GM23338 (cell line): ENCODE results near the gene ZGLP1. TPM values are rescaled to one million over a fixed set of nuclear protein-coding genes. Genes with fewer than 3 reads are reported as not detected.

Experiments used
- ATAC-seq: fragments of 200-7000 bp; cut with Tn5 transposase; 3 replicates; pipeline ENCODE4 v1.9.1; 2020
- DNase-seq: peaks from one replicate; pipeline ENCODE4 v3.0.0-alpha.2; 2015; ENCODE audit warnings: low spot score
- H2AFZ ChIP-seq: fragments of 200-600 bp; sonication (generic); 2 replicates; pipeline ENCODE4 v1.8.0; 2016; ENCODE audit warnings: antibody characterized with exemption, mild to moderate bottlenecking, moderate library complexity
- H3F3A ChIP-seq: fragments of 200-600 bp; sonication (generic); replicated peaks from 2 replicates; pipeline ENCODE4 v1.8.0; 2017; ENCODE audit warnings: antibody characterized with exemption, mixed run types, low read depth
- H3K27ac ChIP-seq: fragments of 200-600 bp; sonication (generic); 2 replicates; pipeline ENCODE4 v1.6.1; 2016; ENCODE audit warnings: low read depth
- H3K27me3 ChIP-seq: fragments of 200-600 bp; sonication (generic); 2 replicates; pipeline ENCODE4 v1.8.0; 2016; ENCODE audit warnings: mild to moderate bottlenecking, mixed run types, moderate library complexity; ENCODE audit not compliant: insufficient read depth
- H3K36me3 ChIP-seq: fragments of 200-600 bp; sonication (generic); 2 replicates; pipeline ENCODE4 v1.8.0; 2016; ENCODE audit warnings: mild to moderate bottlenecking; ENCODE audit not compliant: insufficient read depth
- H3K4me1 ChIP-seq: fragments of 200-600 bp; sonication (generic); 2 replicates; pipeline ENCODE4 v1.8.0; 2016; ENCODE audit warnings: mild to moderate bottlenecking, moderate library complexity; ENCODE audit not compliant: insufficient read depth
- H3K4me2 ChIP-seq: fragments of 200-600 bp; sonication (generic); 2 replicates; pipeline ENCODE4 v1.7.1; 2017; ENCODE audit warnings: mixed run types
- H3K4me3 ChIP-seq: fragments of 200-600 bp; sonication (generic); 2 replicates; pipeline ENCODE4 v1.6.1; 2016; ENCODE audit warnings: mixed run types
- H3K79me2 ChIP-seq: fragments of 200-600 bp; sonication (generic); replicated peaks from 2 replicates; pipeline ENCODE4 v1.8.0; 2017; ENCODE audit warnings: mild to moderate bottlenecking; ENCODE audit not compliant: insufficient read depth
- H3K9me2 ChIP-seq: fragments of 200-600 bp; sonication (generic); 2 replicates; pipeline ENCODE4 v1.8.0; 2017; ENCODE audit not compliant: insufficient read depth
- H4K20me1 ChIP-seq: fragments of 200-600 bp; sonication (generic); replicated peaks from 2 replicates; pipeline ENCODE4 v1.8.0; 2017; ENCODE audit warnings: mild to moderate bottlenecking; ENCODE audit not compliant: insufficient read depth
- H3K27ac Mint-ChIP-seq: 2 replicates; pipeline ENCODE4 v1.8.0; 2020; ENCODE audit warnings: inconsistent platforms, mild to moderate bottlenecking, moderate library complexity, mixed read lengths
- H3K27me3 Mint-ChIP-seq: 3 replicates; pipeline ENCODE4 v1.8.0; 2022; ENCODE audit warnings: low read depth, mild to moderate bottlenecking, moderate library complexity, mixed read lengths, inconsistent platforms; ENCODE audit not compliant: insufficient read depth, poor library complexity
- H3K36me3 Mint-ChIP-seq: 3 replicates; pipeline ENCODE4 v1.8.0; 2021; ENCODE audit warnings: low read depth, mild to moderate bottlenecking, inconsistent platforms, moderate library complexity, mixed read lengths
- H3K4me1 Mint-ChIP-seq: 3 replicates; pipeline ENCODE4 v1.8.0; 2020; ENCODE audit warnings: mild to moderate bottlenecking, inconsistent platforms, mixed read lengths
- H3K4me3 Mint-ChIP-seq: 3 replicates; pipeline ENCODE4 v1.8.0; 2021; ENCODE audit warnings: moderate library complexity, mild to moderate bottlenecking, inconsistent platforms, mixed read lengths
- H3K9me3 Mint-ChIP-seq: 3 replicates; pipeline ENCODE4 v1.8.0; 2020; ENCODE audit warnings: moderate library complexity, mild to moderate bottlenecking, inconsistent platforms, mixed read lengths
- CREB1 ChIP-seq: fragments of 250-450 bp; sonication (Bioruptor Pico); IDR thresholded peaks from 2 replicates; pipeline ENCODE4 v1.5.0; 2020; ENCODE audit warnings: low read depth, mild to moderate bottlenecking, moderate library complexity
- ETS1 ChIP-seq: IDR thresholded peaks from 2 replicates; pipeline ENCODE4 v1.6.1; 2016; ENCODE audit warnings: antibody characterized with exemption
- EZH2 ChIP-seq: fragments of 200-600 bp; sonication (generic); IDR thresholded peaks from one replicate; pipeline ENCODE4 v1.8.0; 2017; ENCODE audit warnings: antibody characterized with exemption, mild to moderate bottlenecking, low read depth; ENCODE audit not compliant: unreplicated experiment
- EZH2phosphoT487 ChIP-seq: fragments of 200-600 bp; sonication (generic); IDR thresholded peaks from one replicate; pipeline ENCODE4 v1.8.1; 2018; ENCODE audit warnings: antibody characterized with exemption; ENCODE audit not compliant: unreplicated experiment
- NANOG ChIP-seq: IDR thresholded peaks from 2 replicates; pipeline ENCODE4 v1.6.1; 2016; ENCODE audit warnings: antibody characterized with exemption, borderline replicate concordance
- STAT1 ChIP-seq: IDR thresholded peaks from one replicate; pipeline ENCODE4 v1.6.1; 2016; ENCODE audit warnings: antibody characterized with exemption; ENCODE audit not compliant: unreplicated experiment
- ZNF114 ChIP-seq: fragments of 250-450 bp; sonication (Bioruptor Pico); IDR thresholded peaks from 2 replicates; pipeline ENCODE4 v1.5.0; 2020; ENCODE audit warnings: mild to moderate bottlenecking, moderate library complexity
- ZNF462 ChIP-seq: fragments of 250-450 bp; sonication (Bioruptor Pico); IDR thresholded peaks from 2 replicates; pipeline ENCODE4 v1.5.0; 2020; ENCODE audit warnings: mild to moderate bottlenecking, moderate library complexity
- polyA plus RNA-seq: library from polyadenylated mRNA; unstranded; fragments of >200 nt; fragmentation: Nextera tagmentation; extraction: Ambion mirVana; gene quantifications from 2 replicates; pipeline ENCODE4 v1.2.1, GENCODE V29; 2016
- total RNA-seq: library from RNA; depleted of rRNA; stranded (reverse); fragments of >200 nt; shearing (Covaris generic); gene quantifications from 2 replicates; pipeline ENCODE4 v1.2.3, GENCODE V29; 2014
- TF ChIP-seq, protein P1 (sequence below), 2 experiments: fragments of 200-600 bp in 1 of 2; sonication (generic) in 1 of 2; conservative IDR thresholded peaks; 2 replicates each; pipeline versions ENCODE4 v1.5.1 to v1.6.1; 2016 to 2017; ENCODE audit warnings: antibody characterized with exemption in 2 of 2, low read depth in 2 of 2, mild to moderate bottlenecking in 2 of 2, moderate library complexity in 1 of 2

Gene ZGLP1
- total and polyA plus RNA-seq, 2 experiments from 2014 or later = 1.5 to 5.3 TPM

GRCh38 chr19:10320602-10321416 lies 11.2 kb upstream of the ZGLP1 start:
- H3K27ac ChIP-seq = no peak overlapping the region
- no peak for ATAC-seq
- Mint-ChIP-seq H3K36me3 (peaks cover 54% of the 10 kb centered on the region), H3K4me3 (no peak overlapping the region), H3K9me3 (no peaks in the 10 kb centered on the region), H3K4me1 (peaks cover 7% of the 10 kb centered on the region; the same call in 2 of the 3 replicates), H3K27ac (no peak overlapping the region), H3K27me3 (peaks cover 2% of the 10 kb centered on the region)
- H2AFZ ChIP-seq = no peak overlapping the region
- H3K4me3 ChIP-seq = no peak overlapping the region
- peaks cover 12% of the 10 kb centered on the region for H3F3A ChIP-seq
- no peak for DNase-seq
- peaks cover 7% of the 10 kb centered on the region for H4K20me1 ChIP-seq
- H3K4me1 ChIP-seq = peaks cover 6% of the 10 kb centered on the region; the same call in 1 of the 2 replicates
- no peak overlapping the region for H3K4me2 ChIP-seq
- H3K79me2 ChIP-seq = no peaks in the 10 kb centered on the region
- H3K36me3 ChIP-seq = peaks cover 15% of the 10 kb centered on the region; the same call in 1 of the 2 replicates
- H3K9me2 ChIP-seq = no peaks in the 10 kb centered on the region
- no peak for TF ChIP-seq ETS1
- TF ChIP-seq NANOG = no peak
- TF ChIP-seq CREB1 (CRISPR knock-in tag) = no peak
- no peak for TF ChIP-seq EZH2phosphoT487
- TF ChIP-seq EZH2 = no peak
- H3K27me3 ChIP-seq = no peaks in the 10 kb centered on the region

DNA sequence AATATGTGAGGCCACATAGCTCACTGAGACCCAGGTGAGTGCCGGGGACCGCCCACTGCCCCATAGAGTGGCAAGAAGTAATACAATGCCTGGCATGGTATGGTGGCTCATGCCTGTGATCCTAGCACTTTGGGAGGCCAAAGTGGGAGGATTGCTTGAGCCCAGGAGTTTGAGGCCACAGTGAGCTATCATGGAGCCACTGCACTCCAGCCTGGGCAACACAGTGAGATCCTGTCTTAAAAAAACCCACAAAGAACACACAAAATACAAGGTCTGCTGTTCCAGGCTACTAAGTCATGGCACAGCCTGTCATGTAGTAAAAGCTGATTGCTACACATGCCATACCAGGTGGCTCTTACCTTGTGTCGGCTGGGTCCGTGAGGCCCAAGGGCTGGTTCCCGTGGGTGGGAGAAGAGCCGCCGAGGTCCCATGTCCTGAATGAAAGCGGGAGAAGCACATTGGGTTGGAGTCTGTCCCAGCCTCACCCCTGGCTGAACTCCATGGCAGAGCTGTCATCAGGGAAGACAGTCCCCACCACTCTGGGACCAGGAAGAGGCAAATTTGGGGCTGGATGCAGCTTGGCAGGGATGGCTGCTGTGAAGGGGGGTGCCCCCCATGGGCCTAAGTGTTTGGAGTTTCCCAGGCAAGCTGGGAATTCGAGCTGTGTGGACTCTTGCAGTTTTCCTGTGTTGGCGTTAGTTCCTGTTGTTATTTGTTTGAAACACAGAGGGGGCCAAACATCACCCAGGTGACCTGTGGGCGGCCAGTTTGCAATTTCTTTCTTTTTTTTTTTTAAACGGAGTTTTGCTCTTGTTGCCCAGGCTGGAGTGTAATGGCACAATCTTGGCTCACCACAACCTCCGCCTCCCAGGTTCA lies 9.4 kb upstream of the ZGLP1 start:
- Mint-ChIP-seq H3K9me3 (no peaks in the 10 kb centered on the region), H3K36me3 (peaks cover 39% of the 10 kb centered on the region), H3K27me3 (peaks cover 9% of the 10 kb centered on the region), H3K4me3 (no peak overlapping the region), H3K27ac (no peak overlapping the region), H3K4me1 (peaks cover 13% of the 10 kb centered on the region; the same call in 2 of the 3 replicates)
- Histone ChIP-seq H3K27me3 (no peaks in the 10 kb centered on the region), H3K36me3 (peaks cover 10% of the 10 kb centered on the region; the same call in 1 of the 2 replicates), H3K79me2 (peaks cover 6% of the 10 kb centered on the region), H3K4me2 (no peak overlapping the region), H3K9me2 (no peaks in the 10 kb centered on the region), H3K27ac (no peak overlapping the region), H3K4me3 (no peak overlapping the region), H3F3A (peaks cover 12% of the 10 kb centered on the region), H2AFZ (no peak overlapping the region), H4K20me1 (peaks cover 3% of the 10 kb centered on the region; the same call in 1 of the 2 replicates), H3K4me1 (peaks cover 12% of the 10 kb centered on the region; the same call in 1 of the 2 replicates)
- no peak for ATAC-seq
- no peak for DNase-seq
- no peak for TF ChIP-seq ZNF114
- TF ChIP-seq, protein P1, sequence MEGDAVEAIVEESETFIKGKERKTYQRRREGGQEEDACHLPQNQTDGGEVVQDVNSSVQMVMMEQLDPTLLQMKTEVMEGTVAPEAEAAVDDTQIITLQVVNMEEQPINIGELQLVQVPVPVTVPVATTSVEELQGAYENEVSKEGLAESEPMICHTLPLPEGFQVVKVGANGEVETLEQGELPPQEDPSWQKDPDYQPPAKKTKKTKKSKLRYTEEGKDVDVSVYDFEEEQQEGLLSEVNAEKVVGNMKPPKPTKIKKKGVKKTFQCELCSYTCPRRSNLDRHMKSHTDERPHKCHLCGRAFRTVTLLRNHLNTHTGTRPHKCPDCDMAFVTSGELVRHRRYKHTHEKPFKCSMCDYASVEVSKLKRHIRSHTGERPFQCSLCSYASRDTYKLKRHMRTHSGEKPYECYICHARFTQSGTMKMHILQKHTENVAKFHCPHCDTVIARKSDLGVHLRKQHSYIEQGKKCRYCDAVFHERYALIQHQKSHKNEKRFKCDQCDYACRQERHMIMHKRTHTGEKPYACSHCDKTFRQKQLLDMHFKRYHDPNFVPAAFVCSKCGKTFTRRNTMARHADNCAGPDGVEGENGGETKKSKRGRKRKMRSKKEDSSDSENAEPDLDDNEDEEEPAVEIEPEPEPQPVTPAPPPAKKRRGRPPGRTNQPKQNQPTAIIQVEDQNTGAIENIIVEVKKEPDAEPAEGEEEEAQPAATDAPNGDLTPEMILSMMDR (conservative IDR thresholded peaks at IDR 0.05; ENCODE audit: low read depth in 2 of 2) = no peak
- TF ChIP-seq EZH2phosphoT487 = no peak
- no peak for TF ChIP-seq CREB1 (CRISPR knock-in tag)
- TF ChIP-seq ZNF462 (CRISPR knock-in tag) = no peak
- TF ChIP-seq STAT1 = no peak
- no peak for TF ChIP-seq EZH2
